ENCODE data around the gene PRR15L.

- TF ChIP-seq ZNF274 (IDR thresholded peaks at IDR 0.05; ENCODE audit: low read depth, low read length): no peak
- no peak for TF ChIP-seq YY1 (IDR thresholded peaks at IDR 0.05; ENCODE audit: insufficient read depth, insufficient read length)
These were observed 19.7 kb downstream of the PRR15L start for GRCh38 chr17:47937941-47938340.
